Duodenal mucosa (tissue), 2 donors: ENCODE measurements around the gene NUPR1.
"Not testable (repeated sequence)": the region's sequence is repeated elsewhere in the genome, so short reads cannot be mapped to it uniquely, and the experiment has no call there.

Experiments
- H3K27ac ChIP-seq: one replicate; pipeline ENCODE4 v1.7.0; 2013; ENCODE audit warnings: low read depth, low read length
- H3K27me3 ChIP-seq, 2 donors: one replicate each; pipeline ENCODE4 v1.7.0; 2013; ENCODE audit warnings: low read length in 2 of 2, control low read depth in 1 of 2; ENCODE audit not compliant: insufficient read depth in 2 of 2, control insufficient read depth in 1 of 2
- H3K36me3 ChIP-seq, 2 donors: one replicate each; pipeline ENCODE4 v1.7.0; 2013; ENCODE audit warnings: low read length in 2 of 2, control low read depth in 1 of 2; ENCODE audit not compliant: insufficient read depth in 2 of 2, control insufficient read depth in 1 of 2
- H3K4me1 ChIP-seq, 2 donors: one replicate each; pipeline ENCODE4 v1.7.0; 2013; ENCODE audit warnings: low read length in 2 of 2, control low read depth in 1 of 2; ENCODE audit not compliant: insufficient read depth in 2 of 2, control insufficient read depth in 1 of 2
- H3K4me3 ChIP-seq, 2 donors: one replicate each; pipeline ENCODE4 v1.7.0; 2013; ENCODE audit warnings: low read length in 2 of 2, low read depth in 1 of 2
- H3K9ac ChIP-seq, 2 donors: one replicate each; pipeline ENCODE4 v1.7.0; 2013; ENCODE audit warnings: low read length in 2 of 2, low read depth in 1 of 2
- H3K9me3 ChIP-seq, 2 donors: one replicate each; pipeline ENCODE4 v1.7.0; 2013; ENCODE audit warnings: low read length in 2 of 2, control low read depth in 1 of 2; ENCODE audit not compliant: control insufficient read depth in 1 of 2

Gene NUPR1

DNA sequence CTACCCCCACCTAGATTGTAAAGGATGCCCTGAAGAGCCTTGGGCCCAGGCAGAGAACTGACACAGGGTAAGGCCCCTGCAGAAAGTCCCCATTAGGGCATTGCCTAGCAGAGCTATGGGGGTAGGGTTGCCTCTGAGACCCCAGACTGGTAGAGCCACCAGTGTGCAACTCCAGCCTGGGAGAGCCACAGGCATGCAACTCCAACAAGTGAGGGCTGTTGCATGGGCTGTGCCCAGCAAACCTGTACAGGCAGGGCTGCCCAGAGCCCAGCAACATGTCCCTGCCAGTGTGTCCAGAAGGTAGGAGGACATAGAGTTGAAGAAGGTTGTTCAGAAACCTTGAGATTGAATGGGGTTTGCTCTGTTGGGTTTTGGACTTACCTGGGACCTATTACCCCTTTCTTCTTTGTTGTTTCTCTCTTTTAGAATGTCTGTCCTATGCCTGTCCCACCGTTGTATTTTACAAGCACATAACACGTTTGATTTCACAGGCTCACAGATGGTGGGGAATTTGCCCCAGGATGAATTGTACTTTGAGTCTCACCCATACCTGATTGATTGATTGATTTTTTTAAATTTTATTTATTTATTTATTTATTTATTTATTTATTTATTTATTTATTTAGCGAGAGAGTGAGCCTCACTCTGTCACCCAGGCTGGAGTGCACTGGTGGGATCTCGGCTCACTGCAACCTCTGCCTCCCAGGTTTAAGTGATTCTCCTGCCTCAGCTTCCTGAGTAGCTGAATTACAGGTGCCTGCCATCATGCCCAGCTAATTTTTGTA, 31.4 kb upstream of the NUPR1 start:
- peaks cover 2 to 6% of the 10 kb centered on the region in 2 donors for H3K9me3 ChIP-seq
- no peak overlapping the region for H3K27ac ChIP-seq
- peaks cover 0 to 6% of the 10 kb centered on the region in 2 donors for H3K4me1 ChIP-seq
- no peak overlapping the region for H3K4me3 ChIP-seq
- H3K27me3 ChIP-seq: no peaks in the 10 kb centered on the region
- no peaks in the 10 kb centered on the region for H3K36me3 ChIP-seq
- no peak overlapping the region for H3K9ac ChIP-seq

DNA sequence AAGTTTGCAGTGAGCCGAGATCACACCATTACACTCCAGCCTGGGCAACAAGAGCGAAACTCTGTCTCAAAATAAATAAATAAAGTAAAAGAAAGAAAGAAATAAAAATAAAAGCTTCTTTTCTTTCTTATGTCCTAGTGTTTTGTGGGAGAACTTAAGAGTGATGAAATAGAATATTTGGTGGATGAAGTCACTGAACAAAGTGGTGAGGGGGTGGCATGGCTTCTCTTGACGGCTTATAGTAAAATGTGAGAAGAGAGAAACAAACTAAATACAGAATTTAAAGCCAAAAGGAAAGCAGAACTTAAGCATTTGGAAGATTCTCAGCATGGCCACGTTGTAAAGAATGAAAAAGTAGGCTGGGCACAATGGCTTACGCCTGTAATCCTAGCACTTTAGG, 30.2 kb upstream of the NUPR1 start:
- Histone ChIP-seq H3K27me3 (no peaks in the 10 kb centered on the region), H3K9me3 (peaks cover 2 to 6% of the 10 kb centered on the region in 2 donors), H3K4me3 (no peak overlapping the region), H3K27ac (no peak overlapping the region), H3K36me3 (no peaks in the 10 kb centered on the region), H3K9ac (no peak overlapping the region), H3K4me1 (peaks cover 0 to 6% of the 10 kb centered on the region in 2 donors)

DNA sequence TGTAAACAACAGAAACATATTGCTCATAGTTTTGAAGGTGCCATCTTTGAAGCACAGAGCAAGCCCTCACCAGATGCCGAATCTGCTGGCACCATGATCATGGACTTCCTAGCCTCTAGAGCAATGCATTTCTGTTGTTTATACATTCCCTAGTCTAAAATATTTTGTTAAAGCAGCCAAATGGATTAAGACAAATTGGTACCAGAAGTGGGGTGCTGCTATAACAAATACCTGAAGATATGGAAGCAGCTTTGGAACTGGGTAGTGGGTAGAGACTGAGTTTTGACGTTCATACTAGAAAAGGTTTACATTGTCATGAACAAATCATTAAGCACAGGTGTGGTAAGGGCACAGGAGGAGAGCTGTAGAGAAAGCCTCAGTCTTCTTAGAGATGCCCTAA, 28.5 kb upstream of the NUPR1 start:
- Histone ChIP-seq H3K27ac (no peak overlapping the region), H3K4me1 (no peaks in the 10 kb centered on the region), H3K9ac (no peak overlapping the region), H3K9me3 (peaks cover 2 to 6% of the 10 kb centered on the region in 2 donors), H3K27me3 (no peaks in the 10 kb centered on the region), H3K4me3 (no peak overlapping the region), H3K36me3 (no peaks in the 10 kb centered on the region)

DNA sequence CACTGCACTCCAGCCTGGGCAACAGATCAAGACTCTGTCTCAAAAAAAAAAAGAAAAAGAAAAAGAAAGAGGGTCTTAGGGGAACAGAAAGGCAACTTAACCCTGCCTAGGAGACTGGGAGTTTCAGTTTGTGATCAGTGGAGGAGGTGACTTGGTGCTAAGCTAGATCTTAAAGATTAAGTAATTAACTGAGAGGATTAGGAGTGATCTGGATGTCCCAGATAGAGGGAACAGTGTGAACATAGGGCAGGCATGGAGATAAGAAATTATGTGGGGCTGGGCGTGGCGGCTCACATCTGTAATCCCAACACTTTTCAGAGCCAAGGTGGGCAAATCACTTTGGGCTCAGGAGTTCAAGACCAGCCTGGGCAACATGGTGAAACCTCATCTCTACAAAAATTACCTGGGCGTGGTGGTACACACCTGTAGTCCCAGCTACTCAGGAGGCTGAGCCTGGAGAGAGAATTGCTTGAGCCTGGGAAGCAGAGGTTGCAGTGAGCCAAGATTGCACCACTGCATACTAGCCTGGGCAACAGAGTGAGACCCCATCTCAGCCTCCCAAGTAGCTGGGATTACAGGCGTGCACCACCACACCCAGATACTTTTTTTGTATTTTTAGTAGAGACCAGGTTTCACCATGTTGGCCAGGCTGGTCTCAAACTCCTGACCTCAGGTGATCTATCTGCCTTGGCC, 27.6 kb upstream of the NUPR1 start:
- not testable (repeated sequence) for H3K27ac ChIP-seq, H3K27me3 ChIP-seq

DNA sequence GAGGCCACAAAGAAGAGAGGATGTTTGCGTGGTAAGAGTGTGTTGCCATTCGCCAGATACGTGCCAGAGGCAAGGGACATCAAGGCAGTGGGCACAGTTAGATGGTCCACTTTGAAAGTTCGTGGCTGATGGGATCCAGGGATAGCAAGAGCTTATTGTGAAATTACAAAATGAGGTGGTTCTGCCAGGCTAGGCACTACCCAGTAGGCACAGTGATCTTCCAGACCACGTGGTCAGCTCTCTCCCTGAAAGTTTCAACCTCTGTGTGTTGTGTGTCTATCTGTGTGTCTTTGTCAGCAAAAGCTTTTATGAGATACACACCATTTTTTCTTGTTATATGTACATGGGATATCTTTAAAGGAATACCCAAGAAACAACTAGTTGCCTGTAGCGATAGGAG, 24.4 kb upstream of the NUPR1 start:
- H3K27ac ChIP-seq: no peak overlapping the region
- H3K9me3 ChIP-seq: peaks cover 2 to 6% of the 10 kb centered on the region in 2 donors
- H3K4me3 ChIP-seq: no peak overlapping the region
- no peak overlapping the region for H3K9ac ChIP-seq
- peaks cover 3 to 4% of the 10 kb centered on the region in 2 donors for H3K36me3 ChIP-seq
- H3K4me1 ChIP-seq: no peaks in the 10 kb centered on the region
- no peaks in the 10 kb centered on the region for H3K27me3 ChIP-seq

More for the DNA sequence above, 27.6 kb upstream of the NUPR1 start:
- not testable (repeated sequence) for H3K4me3 ChIP-seq, H3K4me1 ChIP-seq, H3K9ac ChIP-seq, H3K36me3 ChIP-seq, H3K9me3 ChIP-seq

DNA sequence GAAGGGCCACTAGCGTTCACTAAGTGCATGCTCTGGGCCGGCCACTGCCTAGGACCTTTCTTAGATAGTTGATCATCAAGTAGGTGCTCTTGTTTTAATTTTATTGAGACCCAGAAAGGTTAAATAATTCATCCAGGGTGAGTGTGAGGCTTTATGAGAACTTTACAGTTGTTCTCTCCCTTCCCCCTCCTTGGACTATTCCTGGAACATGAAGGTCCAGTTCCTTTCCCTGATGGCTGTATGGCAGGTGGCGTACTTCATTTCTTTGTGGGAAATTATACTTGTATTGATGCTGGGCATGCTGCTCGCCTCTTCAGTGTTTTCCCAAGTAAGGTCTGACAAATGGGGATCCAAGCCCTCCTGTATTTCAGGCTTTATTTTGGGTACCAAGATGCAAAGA, 23.4 kb upstream of the NUPR1 start:
- peaks cover 7 to 8% of the 10 kb centered on the region in 2 donors for H3K36me3 ChIP-seq
- no peaks in the 10 kb centered on the region for H3K4me1 ChIP-seq
- H3K27me3 ChIP-seq: no peaks in the 10 kb centered on the region
- H3K4me3 ChIP-seq: no peak overlapping the region
- H3K9ac ChIP-seq: no peak overlapping the region
- H3K9me3 ChIP-seq: peaks cover 1% of the 10 kb centered on the region in 2 donors
- H3K27ac ChIP-seq: no peak overlapping the region

DNA sequence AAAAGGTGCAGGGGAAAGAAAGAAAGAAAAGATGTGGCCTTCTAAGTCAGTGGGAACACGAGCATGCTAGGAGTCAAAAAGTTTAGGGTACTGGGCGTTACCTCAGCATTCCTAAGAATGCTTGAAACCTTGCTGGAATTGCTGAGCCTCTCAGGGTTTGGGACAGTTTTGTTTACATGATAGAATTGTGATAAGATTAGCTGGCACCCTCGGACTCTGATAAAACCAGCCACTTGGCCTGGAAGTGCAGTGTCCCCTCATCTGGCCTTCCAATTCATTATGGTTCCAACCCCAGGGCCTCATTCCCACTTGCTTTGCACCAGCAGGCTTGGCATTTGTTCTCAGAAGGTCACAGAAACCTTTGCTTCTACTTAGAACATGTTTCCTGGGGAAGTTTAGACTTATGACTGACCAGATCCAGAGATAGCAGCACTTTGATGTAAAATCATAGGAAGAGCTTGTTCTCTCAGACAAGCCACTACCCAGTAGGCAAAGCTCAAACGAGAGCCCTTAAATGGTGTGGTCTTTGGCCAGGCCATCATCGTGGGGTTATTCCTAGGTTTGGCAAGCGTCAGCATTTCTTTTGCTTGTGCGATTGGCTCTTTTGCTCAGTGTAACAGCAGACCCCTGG, 22.9 kb upstream of the NUPR1 start:
- H3K4me3 ChIP-seq: no peak overlapping the region
- H3K36me3 ChIP-seq: peaks cover 8 to 9% of the 10 kb centered on the region in 2 donors
- peaks cover 0 to 3% of the 10 kb centered on the region in 2 donors for H3K4me1 ChIP-seq
- H3K27ac ChIP-seq: no peak overlapping the region
- no peaks in the 10 kb centered on the region for H3K9me3 ChIP-seq
- no peak overlapping the region for H3K9ac ChIP-seq
- no peaks in the 10 kb centered on the region for H3K27me3 ChIP-seq

DNA sequence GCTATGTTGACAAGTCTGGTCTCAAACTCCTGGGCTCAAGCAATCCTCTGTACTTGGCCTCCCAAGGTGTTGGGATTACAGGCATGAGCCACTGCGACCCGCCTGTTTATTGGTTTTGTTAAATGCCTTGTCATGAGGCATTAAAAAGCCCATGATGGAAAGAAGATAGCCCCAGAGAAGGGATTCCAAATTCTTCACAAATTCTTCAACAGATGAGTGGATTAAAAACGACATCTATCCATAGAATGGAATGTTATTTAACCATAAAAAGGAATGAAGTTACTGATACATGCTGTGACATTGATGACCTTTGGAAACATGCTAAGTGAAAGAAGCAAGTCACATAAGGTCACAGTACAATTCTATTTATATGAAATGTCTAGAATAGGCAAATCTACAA, 19.7 kb upstream of the NUPR1 start:
- peaks cover 6 to 11% of the 10 kb centered on the region in 2 donors for H3K4me1 ChIP-seq
- H3K9me3 ChIP-seq: no peaks in the 10 kb centered on the region
- peaks cover 8 to 9% of the 10 kb centered on the region in 2 donors for H3K36me3 ChIP-seq
- H3K27ac ChIP-seq: no peak overlapping the region
- no peak overlapping the region for H3K9ac ChIP-seq
- H3K27me3 ChIP-seq: no peaks in the 10 kb centered on the region
- H3K4me3 ChIP-seq: no peak overlapping the region

DNA sequence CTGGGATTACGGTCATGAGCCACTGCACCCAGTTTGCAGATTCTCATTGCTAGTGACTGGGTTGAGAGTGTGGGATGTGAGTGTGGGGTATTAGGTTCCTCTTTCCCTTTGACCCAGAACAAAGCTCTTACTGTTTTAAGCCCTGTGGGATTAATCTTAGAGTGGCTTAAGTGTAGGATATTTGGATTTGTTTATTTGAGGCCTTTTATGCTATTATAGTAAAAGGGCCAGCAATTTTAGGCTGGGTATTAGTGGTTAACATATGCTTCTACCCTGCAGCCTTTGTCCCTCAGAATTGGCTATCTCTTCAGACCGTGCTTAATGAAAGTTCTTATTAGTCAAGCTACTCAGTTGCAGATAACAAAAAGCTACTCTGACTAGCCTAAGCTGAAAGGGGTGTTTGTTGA, 18.1 kb upstream of the NUPR1 start:
- no peaks in the 10 kb centered on the region for H3K9me3 ChIP-seq
- peaks cover 6 to 11% of the 10 kb centered on the region in 2 donors for H3K4me1 ChIP-seq
- no peaks in the 10 kb centered on the region for H3K27me3 ChIP-seq
- H3K36me3 ChIP-seq: peaks cover 7 to 8% of the 10 kb centered on the region in 2 donors
- no peak overlapping the region for H3K27ac ChIP-seq
- H3K4me3 ChIP-seq: no peak overlapping the region
- H3K9ac ChIP-seq: no peak overlapping the region

DNA sequence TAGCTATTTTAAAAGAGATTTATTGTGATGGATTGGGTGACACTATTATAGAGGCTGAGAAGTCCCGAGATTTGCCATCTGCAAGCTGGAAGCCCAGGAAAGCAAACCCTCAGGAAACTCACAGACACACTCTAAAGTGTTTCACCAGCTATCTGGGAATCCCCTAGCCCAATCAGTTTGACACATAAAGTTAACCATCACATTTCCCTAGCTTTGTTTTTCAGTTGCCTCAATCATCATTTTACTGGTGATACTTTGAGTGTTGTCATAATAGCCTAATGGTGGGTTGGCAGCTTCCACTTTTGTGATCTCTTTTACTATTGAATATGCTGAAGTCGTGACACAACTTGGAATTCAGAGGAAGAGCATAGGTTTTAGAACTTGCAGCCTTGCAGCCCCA, 16.8 kb upstream of the NUPR1 start:
- H3K27ac ChIP-seq: no peak overlapping the region
- no peaks in the 10 kb centered on the region for H3K9me3 ChIP-seq
- peaks cover 6 to 11% of the 10 kb centered on the region in 2 donors for H3K4me1 ChIP-seq
- peaks cover 6 to 8% of the 10 kb centered on the region in 2 donors for H3K36me3 ChIP-seq
- no peak overlapping the region for H3K9ac ChIP-seq
- no peaks in the 10 kb centered on the region for H3K27me3 ChIP-seq
- no peak overlapping the region for H3K4me3 ChIP-seq
